HG03457 (cell line): Measurements from ENCODE around the gene CDX1.

Experiments used
- ATAC-seq: cut with Tn5 transposase; IDR thresholded peaks from one replicate; pipeline ENCODE4 v1.9.1; 2021; ENCODE audit warnings: moderate number of reproducible peaks; ENCODE audit not compliant: unreplicated experiment

Gene CDX1

GRCh38 chr5:150131461-150131860 lies 35.1 kb upstream of the CDX1 start:
- no peak for ATAC-seq

GRCh38 chr5:150131978-150132694 lies 34.4 kb upstream of the CDX1 start:
- ATAC-seq = no peak

GRCh38 chr5:150132740-150133139 lies 33.8 kb upstream of the CDX1 start:
- no peak for ATAC-seq

GRCh38 chr5:150133581-150134197 lies 32.9 kb upstream of the CDX1 start:
- ATAC-seq = no peak

DNA sequence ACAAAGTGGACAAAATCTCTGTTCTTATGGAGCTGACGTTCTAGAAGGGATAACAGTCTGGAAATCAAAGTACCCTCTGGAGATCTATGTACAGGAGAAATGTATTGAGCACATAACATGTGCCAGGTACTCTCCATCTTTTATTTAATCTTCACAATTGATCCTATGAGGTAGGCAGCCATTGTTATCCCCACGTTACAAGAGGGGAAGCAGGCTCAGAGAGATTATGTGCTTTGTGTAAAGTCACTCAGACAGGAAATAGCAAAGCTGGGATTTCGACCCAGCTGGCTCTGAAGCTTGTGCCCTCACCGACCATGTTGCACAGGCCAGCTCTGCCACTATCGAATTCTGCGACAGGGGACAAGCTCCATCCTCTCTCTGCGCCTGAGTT lies 32.4 kb upstream of the CDX1 start:
- ATAC-seq = no peak

DNA sequence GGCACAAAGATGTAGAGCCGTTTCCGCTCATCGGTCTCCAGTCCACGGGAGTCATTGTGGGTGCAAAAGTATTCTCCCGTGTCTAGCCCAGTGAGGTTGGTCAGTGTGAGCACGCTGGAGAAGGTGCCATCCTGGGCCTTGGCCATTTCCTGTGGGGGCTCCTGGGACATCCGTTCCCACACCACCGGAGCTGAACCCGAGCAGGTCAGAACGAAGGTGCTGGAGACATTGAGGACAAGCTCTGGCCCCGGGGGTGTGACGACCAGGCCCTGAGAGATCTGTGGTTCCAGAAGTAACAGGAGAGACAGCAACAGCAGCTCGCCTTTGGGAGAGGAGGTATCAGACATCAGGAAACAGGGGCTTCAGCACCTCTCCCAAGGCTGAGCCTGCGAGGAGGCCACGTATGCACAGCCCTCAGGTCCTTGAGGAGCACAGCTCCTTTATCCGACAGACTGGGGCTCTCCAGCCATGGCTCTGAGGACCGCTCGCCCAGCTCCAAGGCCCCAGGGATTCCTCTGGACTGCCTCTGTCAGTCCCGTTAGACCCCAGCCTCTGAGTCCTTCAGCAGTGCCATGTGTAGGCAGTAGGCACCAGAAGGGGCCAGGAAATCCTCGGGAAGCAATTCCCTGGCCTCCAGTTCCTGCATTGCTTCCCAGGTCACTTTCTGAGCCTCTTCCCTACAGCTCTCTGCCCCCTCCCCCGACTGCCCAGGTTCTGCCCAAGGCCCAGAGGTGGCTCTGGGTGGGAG lies 30.8 kb upstream of the CDX1 start:
- ATAC-seq = no peak

DNA sequence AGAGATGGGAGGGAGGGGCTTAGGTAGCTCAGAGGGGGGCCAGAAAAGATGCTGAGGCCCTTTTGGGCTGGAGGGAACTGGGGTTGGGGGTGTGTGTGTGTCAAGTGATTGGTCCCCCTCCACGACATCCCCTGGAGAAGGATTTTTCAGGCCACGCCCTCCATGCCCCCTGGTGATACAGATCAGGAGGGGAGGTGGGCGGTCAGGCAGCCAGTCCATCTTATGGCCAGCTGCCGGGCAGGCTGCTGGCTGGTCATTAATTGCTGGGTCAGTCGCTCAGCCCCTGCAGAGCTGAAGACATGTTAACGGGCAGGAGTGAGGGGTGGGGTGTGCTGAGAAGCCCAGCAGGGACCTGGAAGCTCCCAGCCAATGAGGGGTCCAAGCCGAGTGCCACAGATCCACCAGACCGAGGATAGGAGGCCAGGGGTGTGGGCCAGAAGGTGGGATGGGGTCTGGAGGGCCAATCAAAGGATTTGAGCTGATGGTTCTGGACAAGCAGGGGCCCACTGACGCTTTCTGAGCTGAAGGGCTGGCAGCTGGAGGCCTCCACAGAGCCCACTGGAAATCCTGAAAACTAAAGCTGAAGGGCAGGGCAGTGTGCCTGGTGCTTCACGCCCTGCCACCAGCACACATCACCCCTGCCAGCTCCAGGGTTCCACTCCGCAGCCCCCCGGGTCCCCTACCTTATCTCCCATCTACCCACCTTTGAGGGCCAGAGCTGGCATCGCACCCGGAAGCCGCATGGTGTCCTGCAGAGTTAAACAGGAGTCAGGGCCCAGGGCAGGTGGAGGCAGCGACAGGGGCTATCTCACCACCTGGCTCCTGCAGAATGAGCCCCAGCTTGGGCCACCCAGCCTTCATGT lies 30.0 kb upstream of the CDX1 start:
- no peak for ATAC-seq

DNA sequence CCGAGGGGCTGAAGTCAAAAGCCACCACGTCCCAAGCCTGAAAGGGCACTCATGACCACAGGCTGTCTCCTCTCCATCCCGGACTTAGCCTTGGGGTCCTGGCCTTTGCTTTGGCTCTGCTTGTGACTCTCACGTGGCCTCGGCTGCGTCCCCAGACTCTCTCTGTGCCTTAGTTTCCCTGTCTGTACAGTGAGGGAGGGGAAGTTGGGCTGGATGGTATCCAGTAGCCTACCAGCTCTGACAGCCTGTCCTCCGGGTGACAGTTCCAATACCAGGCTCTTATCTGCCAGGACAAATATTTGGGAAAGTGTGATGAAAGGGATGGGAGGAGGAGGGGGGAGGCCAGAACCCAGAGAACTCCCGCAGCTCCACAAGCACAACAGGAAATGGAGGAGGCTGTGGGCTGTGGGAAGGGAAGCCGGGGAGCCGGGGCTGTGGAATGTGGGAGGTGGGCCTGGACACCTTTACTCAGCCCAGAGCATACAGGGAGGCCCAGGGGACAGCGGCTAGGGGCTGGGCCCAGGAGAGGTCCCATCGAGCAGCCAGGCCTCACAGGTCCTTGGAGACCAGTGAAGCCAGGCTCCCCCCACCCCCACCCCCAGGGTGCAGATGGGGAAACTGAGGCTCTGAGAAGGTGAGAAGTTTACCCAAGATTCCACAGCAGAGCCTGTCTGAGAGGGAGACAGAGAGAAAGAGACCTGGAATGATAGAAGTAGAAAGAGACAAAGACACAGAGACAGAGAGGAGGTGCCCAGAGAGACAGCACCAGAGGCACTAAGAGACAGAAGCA lies 29.2 kb upstream of the CDX1 start:
- ATAC-seq = no peak

GRCh38 chr5:150137997-150138396 lies 28.6 kb upstream of the CDX1 start:
- no peak for ATAC-seq

DNA sequence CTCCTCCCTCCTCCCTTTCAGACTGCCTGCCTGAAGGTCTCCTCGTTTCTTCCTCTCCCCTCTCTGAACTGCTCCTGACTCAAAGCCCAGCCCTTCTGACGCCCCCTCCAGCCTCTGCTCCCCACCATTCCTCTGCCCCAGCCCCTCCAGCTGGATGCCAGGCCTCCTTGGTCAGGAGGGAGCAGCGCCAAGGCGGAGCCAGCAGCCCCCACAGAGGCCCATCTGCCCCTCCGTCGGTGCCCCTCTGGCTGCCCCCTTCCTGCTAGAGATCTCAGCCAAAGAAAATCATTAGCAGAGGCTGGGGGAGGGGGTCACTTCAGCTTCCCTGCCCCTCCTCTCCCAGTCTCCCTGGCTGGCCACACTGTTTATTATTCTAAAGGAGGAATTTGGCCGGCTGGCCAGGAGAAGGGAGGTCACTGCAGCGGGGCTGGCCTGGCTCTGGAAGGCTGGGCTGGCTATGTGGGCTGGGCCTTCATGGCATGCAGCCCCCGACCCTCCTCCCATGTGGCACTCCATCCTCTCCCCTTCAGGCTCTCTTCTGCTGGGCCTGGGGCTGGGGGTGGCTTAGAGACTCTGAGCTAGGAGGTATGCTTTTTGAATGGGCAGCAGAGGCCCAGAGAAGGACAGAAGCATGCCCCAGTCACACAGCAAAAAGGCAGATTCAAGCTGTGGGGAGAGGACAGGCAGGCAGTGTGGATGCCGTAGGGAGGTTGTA lies 27.9 kb upstream of the CDX1 start:
- ATAC-seq = no peak

DNA sequence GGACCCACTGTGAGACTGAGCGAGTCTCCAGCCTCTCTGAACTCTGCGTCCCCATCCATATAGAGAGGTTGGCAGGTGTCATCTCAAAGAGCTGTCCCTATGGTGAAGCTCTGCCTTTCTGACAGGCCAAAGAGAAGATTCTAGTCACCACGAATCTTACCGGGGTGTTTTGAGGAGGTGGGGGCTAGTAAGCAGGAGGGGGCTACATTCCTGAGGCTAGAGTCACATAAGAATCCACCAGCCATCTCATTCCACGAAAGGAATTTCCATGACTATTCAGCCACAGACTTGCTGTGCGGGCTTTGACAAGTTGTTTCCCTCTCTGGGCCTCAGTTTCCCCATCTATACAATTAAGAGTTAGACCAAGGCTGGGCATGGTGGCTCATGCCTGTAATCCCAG lies 27.2 kb upstream of the CDX1 start:
- no peak for ATAC-seq

DNA sequence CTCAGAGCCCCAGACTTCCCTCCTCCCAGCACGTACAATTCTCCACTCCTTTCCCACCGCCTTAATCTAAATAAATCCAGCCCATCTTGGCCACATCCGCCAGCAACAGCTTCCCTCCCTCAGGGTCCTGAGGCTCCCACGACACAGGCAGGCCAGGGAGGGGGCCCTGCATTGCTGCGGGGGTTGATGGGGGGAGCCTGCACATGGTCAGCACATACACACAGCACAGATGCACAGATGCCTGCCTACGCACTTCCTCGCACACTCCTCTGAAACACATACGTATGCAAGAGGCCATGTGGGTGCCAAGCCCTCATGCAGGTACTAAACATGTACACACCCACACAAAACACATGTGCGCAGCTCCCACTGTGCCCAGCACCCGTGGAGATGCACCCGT lies 25.7 kb upstream of the CDX1 start:
- no peak for ATAC-seq

DNA sequence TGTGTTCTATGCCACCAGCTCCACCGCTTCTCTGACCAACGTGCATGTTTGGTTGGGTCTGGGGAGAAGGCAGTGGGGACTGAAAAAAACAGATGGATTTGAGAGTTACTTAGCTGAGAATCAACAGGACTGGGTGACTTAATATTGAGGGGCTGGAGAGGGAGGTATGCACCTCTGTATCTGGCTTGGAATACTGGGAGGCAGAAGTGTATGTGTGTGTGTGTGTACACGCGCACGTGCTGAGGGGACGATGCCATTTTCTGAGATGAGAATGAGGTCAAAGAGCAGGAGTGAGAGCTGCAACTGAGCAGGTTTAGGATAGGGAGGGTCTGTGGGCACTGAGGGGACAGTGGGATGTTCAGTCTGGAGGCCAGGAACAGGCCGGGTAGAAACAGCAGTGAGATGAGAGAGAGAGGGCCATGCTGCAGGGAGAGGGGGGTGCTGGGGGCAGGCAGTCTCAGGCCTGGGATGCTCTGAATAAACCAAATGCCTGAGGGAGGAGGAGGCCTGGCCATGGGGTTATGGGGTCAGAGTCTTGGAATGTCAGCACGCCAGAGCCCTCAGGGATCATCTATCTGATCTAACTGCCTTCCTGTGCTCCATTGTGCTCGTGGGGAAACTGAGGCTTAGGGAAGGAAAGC lies 24.9 kb upstream of the CDX1 start:
- ATAC-seq = no peak

DNA sequence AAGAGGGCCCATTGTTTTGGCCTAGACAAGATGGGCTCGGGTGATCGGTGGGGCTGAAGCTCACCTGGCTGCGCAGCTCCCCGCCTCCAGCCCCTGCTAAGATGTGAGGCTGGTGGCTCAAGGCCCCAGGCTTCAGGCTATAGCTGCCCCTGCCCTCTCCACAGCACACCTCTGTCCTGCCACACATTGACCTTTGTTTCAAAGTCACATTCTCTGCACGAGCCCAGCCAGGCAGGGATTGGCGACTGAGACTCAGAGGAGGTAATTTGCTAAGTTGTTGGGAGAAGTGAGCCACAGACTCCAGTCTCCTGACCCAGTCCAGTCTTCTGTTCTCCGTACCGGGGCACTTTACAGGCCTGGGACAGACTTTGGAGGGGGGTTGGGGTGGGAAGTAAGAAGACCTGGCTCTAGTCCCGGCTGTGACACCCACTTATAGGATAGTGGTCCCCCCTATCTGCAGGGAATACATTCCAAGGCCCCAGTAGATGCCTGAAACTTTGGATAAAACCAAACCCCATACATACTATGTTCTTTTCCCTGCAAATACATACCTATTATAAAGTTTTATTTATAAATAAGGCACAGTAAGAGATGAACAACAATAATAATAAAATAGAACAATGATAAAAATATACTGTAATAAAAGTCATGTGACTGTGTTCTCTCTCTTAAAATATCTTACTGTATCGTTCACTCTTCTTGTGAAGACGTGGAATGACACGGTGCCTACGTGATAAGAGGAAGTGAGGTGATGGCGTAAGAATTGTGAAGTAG lies 24.2 kb upstream of the CDX1 start:
- no peak for ATAC-seq

DNA sequence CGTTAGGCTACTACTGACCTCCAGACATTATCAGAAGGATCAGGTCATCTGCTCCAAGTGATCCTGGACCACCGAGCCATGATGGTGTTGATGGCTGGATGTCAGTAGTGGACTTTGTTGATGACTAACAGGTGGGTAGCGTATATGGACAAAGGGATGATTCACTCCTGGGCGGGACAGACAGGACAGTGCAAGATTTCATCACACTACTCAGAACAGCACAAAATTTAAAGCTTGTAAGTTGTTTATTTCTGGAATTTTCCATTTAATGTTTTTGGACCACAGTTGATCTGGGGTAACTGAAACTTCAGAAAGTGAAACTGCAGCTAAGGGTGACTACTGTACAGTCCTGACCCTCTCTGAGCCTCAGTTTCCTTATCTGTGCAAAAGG lies 23.6 kb upstream of the CDX1 start:
- no peak for ATAC-seq

DNA sequence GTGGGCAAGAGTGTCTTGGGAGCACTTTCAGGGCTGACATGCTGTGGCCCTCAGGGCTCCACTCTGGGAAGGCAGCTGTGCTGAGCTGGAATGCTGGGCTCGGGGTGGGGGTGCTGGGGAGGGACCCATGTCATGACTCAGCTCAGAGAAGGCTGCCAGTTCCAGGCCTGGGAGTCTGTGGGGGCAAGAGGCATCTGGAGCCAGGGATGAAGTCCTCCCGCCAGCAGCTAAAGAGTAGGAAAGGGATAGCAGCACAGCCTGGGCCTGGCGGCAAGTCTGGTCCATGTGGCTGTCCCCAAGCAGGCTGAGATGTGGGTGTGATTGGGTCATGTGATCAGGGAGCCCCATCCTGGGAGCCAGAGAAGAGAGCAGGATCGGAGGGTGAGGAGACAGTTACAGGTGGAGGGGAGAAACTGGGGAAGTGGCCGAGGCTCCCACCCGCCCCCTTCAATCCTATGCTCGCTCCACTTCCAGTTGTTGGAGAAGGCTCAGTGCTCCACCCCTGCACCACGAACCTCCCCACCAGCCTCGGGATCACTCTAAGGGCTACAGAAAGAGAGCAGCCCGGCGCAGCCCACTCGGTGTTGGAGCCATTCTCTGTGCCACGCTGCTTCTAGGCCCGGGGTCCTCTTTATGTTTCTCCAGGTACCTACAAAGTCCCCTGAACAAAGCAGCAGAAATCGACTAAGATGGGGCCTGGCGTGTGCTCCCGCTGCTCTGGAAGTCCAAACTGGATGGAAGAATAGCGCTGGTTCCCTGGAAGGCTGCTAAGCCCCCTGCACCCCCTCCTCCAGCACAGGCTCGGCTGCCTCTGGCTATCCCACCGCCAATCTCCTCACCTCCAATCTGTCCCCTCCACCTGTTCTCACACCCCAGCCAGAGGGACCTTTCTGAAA lies 23.0 kb upstream of the CDX1 start:
- no peak for ATAC-seq

DNA sequence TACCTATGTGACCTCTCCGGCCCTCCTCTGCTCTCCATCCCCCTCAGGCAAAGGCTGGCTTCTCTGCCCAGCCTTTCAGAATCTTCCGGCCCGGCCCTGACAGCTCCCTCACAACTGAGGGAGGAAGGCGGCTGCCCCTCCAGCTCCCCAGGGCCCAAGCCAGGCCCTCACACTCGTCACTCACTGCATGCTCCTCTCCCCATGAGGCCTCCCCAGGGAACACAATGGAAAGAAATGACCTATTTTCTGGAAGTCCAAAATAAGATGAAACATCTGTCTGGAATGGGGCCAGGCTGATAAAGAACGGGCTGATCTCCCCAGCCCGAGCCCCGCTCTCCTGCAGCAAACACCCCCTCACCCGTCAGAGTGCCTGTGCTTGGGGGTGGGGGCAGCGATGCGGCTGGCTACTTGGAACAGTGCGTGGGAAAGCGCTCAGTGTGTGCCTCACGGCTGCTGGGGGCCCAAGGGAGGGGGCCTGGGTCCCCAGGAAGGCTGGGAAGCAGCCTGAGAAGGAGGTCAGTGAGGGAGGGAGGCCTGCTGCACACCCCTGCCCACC lies 22.3 kb upstream of the CDX1 start:
- ATAC-seq = no peak
